HEK293 (cell line): ENCODE results near the gene ZFY.

Experiments used
- RBAK ChIP-seq: fragments of 450-650 bp; formaldehyde crosslinking; IDR thresholded peaks from 2 replicates; pipeline ENCODE4 v1.5.1; 2016; ENCODE audit warnings: missing biosample characterization, missing genetic modification characterization
- SP2 ChIP-seq: fragments of 450-650 bp; formaldehyde crosslinking; IDR thresholded peaks from 2 replicates; pipeline ENCODE4 v1.5.1; 2016; ENCODE audit warnings: missing biosample characterization, missing genetic modification characterization
- ZBTB21 ChIP-seq: fragments of 450-650 bp; formaldehyde crosslinking; IDR thresholded peaks from 2 replicates; pipeline ENCODE4 v1.5.1; 2017; ENCODE audit warnings: missing biosample characterization, missing genetic modification characterization
- ZNF121 ChIP-seq: fragments of 450-650 bp; formaldehyde crosslinking; IDR thresholded peaks from 2 replicates; pipeline ENCODE4 v1.5.1; 2016; ENCODE audit warnings: missing biosample characterization, missing genetic modification characterization
- ZNF354C ChIP-seq: fragments of 450-650 bp; formaldehyde crosslinking; IDR thresholded peaks from 2 replicates; pipeline ENCODE4 v1.5.1; 2016; ENCODE audit warnings: missing biosample characterization, missing genetic modification characterization, low read depth, borderline replicate concordance
- TF ChIP-seq, protein P1 (sequence below): fragments of 450-650 bp; formaldehyde crosslinking; IDR thresholded peaks from 2 replicates; pipeline ENCODE4 v1.5.1; 2017; ENCODE audit warnings: missing biosample characterization, missing genetic modification characterization

DNA sequence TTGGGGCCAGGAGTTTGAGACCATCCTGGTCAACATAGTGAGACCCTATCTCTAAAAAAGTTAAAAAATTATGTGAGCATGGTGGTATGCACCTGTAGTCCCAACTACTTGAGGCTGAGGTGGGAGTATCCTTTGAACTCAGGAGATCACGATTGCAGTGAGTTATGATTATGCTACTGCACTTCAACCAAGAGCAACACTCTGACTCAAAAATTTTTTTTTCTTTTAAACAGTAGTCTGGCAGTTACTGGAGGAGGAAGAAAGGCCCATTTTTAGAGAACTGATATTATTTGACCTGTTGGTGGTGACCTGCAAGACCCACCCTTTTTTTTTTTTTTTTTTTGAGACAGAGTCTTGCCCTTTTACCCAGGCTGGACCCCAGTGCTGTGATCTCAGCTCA, 29.6 kb downstream of the ZFY start:
- TF ChIP-seq ZNF121 (no peak), ZNF354C (tag by site-specific recombination) (no peak), SP2 (tag by site-specific recombination) (no peak), RBAK (no peak), ZBTB21 (tag by site-specific recombination) (no peak)
- TF ChIP-seq, protein P1, sequence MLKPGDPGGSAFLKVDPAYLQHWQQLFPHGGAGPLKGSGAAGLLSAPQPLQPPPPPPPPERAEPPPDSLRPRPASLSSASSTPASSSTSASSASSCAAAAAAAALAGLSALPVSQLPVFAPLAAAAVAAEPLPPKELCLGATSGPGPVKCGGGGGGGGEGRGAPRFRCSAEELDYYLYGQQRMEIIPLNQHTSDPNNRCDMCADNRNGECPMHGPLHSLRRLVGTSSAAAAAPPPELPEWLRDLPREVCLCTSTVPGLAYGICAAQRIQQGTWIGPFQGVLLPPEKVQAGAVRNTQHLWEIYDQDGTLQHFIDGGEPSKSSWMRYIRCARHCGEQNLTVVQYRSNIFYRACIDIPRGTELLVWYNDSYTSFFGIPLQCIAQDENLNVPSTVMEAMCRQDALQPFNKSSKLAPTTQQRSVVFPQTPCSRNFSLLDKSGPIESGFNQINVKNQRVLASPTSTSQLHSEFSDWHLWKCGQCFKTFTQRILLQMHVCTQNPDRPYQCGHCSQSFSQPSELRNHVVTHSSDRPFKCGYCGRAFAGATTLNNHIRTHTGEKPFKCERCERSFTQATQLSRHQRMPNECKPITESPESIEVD: no peak
